NCI-H446 treated with DMSO at 0.1 percent for 48 hours (cell line): ENCODE results near the gene OLFML3.
"Not testable (repeated sequence)": the region's sequence is repeated elsewhere in the genome, so short reads cannot be mapped to it uniquely, and the experiment has no call there.

Experiments used
- DNase-seq: peaks from one replicate; lab custom pipeline; 2025; lab: John Stamatoyannopoulos, UW

OLFML3 gene

GRCh38 chr1:113993072-113993471 is 13.8 kb downstream of the OLFML3 start:
- DNase-seq: peak; percentile 65

GRCh38 chr1:113993766-113994165 is 14.5 kb downstream of the OLFML3 start:
- no peak for DNase-seq

- DNase-seq: no peak
Measured at GRCh38 chr1:113995382-113995781, 16.1 kb downstream of the OLFML3 start.

DNA sequence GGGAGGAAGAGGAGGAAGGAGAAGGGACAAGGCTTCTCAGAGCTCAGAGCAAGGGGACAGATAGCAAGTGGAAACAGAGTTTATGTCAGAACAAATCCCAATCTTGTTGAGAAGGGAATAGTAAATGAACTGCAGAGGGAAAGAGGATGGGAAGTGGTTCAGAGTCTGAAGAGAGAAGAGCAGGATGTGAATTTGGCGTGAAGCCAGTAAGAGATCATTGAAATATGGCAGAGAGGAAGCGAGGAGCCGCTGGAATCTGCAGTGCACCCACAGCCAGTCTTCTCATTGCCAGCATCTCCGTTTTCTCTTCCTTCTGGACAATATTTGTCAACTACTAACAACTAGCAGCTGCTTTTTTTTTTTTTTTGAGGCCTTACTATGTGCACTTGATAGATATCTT is 19.1 kb downstream of the OLFML3 start:
- DNase-seq: peak; percentile 18

- no peak for DNase-seq
Measured at GRCh38 chr1:113999233-113999632, 20.0 kb downstream of the OLFML3 start.

- DNase-seq: no peak
Measured at GRCh38 chr1:113999799-114000198, 20.5 kb downstream of the OLFML3 start.

DNA sequence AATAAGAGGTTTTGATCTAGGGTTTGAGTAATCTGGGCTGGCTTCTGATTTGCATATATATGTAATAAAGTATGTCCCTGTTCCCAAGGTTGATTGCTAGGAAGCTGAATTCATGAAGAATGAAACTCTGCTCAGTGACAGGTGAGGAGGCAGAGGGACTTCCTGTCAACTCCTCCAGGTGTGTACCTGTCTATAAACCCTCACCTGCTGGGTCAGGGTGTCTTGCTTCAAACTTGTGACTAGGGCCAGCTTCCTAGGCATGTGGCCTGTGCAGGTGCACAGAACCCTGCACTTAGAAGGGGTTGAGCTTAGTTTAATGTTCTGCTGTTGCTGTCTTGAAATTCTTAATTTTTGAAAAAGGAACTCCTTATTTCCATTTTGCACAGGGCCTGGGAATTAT is 21.1 kb downstream of the OLFML3 start:
- DNase-seq: no peak

GRCh38 chr1:114002492-114003239 is 23.4 kb downstream of the OLFML3 start:
- no peak for DNase-seq

GRCh38 chr1:114003431-114003830 is 24.2 kb downstream of the OLFML3 start:
- no peak for DNase-seq

- not testable (repeated sequence) for DNase-seq
Measured at GRCh38 chr1:114006825-114007224, 27.6 kb downstream of the OLFML3 start.

DNA sequence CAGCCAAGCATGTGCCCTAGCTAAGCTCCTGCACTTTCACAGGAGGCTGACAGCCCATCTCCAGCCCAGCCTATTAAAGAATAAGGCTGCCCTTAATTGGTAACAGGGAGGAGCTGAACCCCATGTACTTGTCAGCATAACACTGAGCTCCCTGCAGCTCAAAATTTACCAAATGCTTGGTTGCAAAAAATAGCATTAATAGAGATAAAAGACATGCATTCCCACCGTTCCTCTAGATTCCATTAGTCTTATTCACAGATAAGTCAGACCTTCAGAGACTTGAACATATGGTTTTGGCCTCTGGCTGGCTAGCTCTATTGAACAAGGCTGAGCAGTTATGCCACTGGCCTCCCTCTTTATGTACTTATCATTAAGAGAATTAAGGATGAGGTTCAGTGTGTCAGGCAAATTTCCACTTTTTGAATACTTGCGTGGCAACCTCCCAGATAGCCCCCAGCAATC is 29.2 kb downstream of the OLFML3 start:
- DNase-seq: no peak

DNA sequence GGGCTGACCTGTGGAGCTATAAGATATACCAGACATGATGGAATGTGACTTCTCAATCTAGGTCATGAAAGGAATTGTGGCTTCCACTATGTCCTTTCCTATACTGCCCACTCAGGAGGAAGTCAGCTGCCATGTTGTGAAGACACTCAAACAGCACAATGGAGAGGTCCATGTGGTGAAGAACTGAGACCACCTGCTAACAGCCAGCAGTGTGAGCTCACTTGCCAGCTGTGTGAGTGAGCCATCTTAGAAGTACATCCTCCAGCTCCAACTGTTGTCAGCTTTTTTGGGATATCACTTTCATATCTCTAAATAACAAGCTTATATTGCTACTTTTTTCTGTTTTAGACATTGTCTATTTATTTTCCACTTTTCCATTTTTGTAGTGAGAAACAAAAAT is 29.7 kb downstream of the OLFML3 start:
- DNase-seq: no peak

- no peak for DNase-seq
Measured at GRCh38 chr1:114009393-114009792, 30.1 kb downstream of the OLFML3 start.

GRCh38 chr1:114010433-114011184 is 31.3 kb downstream of the OLFML3 start:
- no peak for DNase-seq

- DNase-seq: no peak
Measured at GRCh38 chr1:114011796-114012195, 32.5 kb downstream of the OLFML3 start.

DNA sequence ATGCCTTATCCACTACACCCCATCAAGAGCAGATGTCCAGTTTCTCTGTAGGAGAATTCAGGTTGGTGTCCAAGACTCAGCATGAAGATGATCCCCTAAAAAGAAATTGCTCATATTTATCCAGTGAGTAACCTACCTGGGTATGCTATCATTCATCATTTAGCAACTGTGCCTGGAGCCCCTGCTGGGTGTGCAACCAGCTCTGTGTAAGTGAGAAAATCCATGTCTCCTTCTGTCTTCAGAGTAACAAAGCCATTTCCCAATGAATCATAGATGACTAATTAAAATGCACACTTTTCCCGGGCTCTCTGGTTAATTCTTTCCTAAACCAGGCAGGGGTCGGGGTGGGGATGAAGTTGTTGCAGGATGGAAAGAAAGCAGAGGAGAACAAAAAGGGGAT is 35.8 kb downstream of the OLFML3 start:
- no peak for DNase-seq

DNA sequence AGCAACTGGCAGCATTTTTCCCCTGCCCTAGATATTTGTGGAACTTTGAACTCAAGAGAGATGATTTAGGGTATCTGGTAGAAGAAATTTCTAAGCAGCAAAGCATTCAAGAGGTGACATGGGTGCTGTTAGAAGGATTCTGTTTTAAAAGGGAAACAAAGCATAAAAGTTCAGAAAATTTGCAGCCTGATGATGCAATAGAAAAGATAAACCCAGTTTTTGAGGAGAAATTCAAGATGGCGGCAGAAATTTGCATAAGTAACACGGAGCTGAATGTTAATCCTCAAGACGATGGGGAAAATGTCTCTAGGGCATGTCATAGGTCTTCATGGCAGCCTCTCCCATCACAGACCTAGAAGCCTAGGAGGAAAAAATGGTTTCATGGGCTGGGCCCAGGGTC is 40.5 kb downstream of the OLFML3 start:
- not testable (repeated sequence) for DNase-seq

GRCh38 chr1:114021665-114022099 is 42.4 kb downstream of the OLFML3 start:
- no peak for DNase-seq

GRCh38 chr1:114022877-114023276 is 43.6 kb downstream of the OLFML3 start:
- DNase-seq: no peak

DNA sequence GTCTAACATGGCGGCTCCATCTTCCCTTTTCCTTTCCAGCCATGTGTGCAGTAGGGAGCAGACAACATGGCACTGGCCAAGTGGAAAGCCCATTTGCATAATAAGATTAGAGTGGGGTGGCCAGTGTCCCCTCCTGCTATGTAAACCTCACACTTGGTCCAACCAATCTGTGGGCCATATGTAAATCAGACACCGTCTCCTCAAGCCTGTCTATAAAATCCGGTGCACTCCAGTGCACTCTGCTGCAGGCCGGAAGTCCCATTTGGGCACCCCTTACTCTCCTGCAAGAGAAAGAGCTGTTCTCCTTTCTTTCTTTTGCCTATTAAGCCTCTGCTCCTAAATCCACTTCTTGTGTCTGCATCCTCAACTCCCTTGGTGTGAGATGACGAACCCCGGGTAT is 44.1 kb downstream of the OLFML3 start:
- DNase-seq: no peak

GRCh38 chr1:114024049-114024448 is 44.8 kb downstream of the OLFML3 start:
- DNase-seq: no peak

- DNase-seq: no peak
Measured at GRCh38 chr1:114025609-114026401, 46.5 kb downstream of the OLFML3 start.

DNA sequence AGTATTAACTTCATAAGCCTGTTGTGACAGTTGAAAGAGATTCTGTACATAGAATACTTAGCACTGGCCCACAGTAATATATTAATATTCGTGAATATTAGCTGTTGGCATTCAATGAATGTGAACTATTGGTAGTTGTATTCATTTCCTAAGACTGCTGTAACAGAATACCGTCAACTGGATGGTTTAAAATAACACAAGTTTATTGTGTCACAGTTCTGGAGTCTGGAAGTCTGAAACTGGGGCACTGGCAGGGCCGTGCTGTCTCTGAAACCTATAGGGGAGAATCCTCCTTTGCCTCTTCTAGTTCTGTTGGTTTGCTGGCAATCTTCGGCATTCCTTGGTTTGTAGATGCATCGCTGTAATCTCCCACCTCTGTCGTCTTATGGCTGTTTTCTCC is 47.5 kb downstream of the OLFML3 start:
- no peak for DNase-seq
